Measurements from ENCODE around the gene FAM149A. TPM values are rescaled to one million over a fixed set of nuclear protein-coding genes. Genes with fewer than 3 reads are reported as not detected.

The FAM149A gene
- total RNA-seq, 1 experiment from 2014 or later, result 1.9 TPM

DNA sequence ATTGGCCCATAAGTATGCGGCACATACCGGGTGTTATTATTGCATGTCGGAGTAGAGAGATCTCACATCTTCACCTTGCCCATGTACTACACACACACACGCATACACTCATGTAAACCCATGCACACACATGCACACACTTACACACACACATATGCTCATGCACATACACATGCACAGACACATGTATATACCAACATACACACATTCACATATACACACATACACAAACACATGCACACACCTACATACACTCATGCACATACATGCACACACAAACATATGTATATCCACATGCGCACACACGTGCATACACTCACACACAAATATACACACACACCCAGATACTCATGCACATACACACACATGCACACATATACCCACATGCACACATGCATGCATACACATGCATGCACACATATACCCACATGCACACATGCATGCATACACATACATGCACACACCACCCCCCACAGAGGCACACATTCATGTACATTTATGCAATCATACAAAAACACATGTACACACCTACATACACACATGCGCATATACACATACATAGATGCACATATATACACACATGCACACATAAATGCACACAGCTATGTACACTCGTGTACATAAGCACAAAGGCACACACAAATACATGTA, 98.1 kb downstream of the FAM149A start:
- no peaks in the 10 kb centered on the region for H3K9me2 ChIP-seq (replicated peaks; ENCODE audit: insufficient read depth, low read length)
- H3K27ac ChIP-seq (ENCODE audit: low read length), result peak overlapping the region; percentile 91
- H3K27me3 ChIP-seq (ENCODE audit: low read length), result no peaks in the 10 kb centered on the region
- no peaks in the 10 kb centered on the region for H3K9me3 ChIP-seq (ENCODE audit: low read length)
- no peak overlapping the region for H2AFZ ChIP-seq (ENCODE audit: low read length)
- H3K79me2 ChIP-seq (ENCODE audit: low read length), result 0 out of 2 replicates have a peak, but pooled peaks cover 4% of the 10 kb centered on the region
- no peak overlapping the region; the same call in 1 of the 2 replicates for H3K9ac ChIP-seq (ENCODE audit: low read length)
- peak overlapping the region; percentile 89 for H3K4me2 ChIP-seq (ENCODE audit: low read depth, low read length, poor library complexity, severe bottlenecking)
- H3K4me3 ChIP-seq (ENCODE audit: low read length), result no peak overlapping the region; the same call in 1 of the 2 replicates
- DNase-seq, result no peak
- peaks cover 42% of the 10 kb centered on the region for H3K4me1 ChIP-seq (ENCODE audit: low read length)
- H3K36me3 ChIP-seq (ENCODE audit: insufficient read depth, low read length), result peaks cover 5% of the 10 kb centered on the region
- H4K20me1 ChIP-seq (ENCODE audit: insufficient read depth, low read depth, low read length), result no peaks in the 10 kb centered on the region

DNA sequence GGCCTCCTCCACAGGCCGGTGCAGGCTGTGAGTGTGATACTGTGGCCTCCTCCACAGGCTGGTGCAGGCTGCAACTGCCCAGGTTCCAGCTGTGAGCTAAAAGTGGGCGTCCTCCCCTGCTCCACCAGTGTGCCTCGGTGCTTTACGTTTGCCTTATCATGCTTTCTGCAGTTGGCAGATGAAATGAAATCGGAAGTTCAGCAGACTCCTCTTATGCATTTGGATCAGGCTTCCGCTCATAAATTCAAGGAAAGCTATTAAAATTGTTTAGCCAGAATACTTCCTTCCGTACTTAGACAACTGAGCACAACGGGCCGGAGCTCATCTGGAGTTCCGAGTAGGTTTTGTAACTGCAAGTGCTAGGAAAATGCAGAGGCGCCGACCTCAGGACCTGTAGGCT, 98.9 kb downstream of the FAM149A start:
- Histone ChIP-seq H3K4me2 (ENCODE audit: low read depth, low read length, poor library complexity, severe bottlenecking) (peak overlapping the region; percentile 89), H3K9ac (ENCODE audit: low read length) (peak overlapping the region; percentile 61), H3K9me2 (replicated peaks; ENCODE audit: insufficient read depth, low read length) (no peaks in the 10 kb centered on the region)

DNA sequence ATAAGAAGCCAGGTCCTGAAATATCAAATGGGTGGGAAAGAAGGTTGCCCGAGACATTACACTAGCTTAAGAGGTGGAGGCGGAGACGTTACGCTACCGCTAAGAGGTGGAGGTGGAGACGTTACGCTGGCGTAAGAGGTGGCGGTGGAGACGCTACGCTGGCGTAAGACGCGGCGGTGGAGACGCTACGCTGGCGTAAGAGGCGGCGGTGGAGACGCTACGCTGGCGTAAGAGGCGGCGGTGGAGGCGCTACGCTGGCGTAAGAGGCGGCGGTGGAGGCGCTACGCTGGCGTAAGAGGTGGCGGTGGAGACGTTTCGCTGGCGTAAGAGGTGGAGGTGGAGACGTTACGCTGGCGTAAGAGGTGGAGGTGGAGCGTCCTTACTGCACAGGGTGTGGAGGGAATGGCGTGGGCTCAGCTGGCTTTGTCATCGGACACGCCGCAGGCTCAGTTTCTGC, 99.6 kb downstream of the FAM149A start:
- H3K9me3 ChIP-seq (ENCODE audit: low read length), result no peaks in the 10 kb centered on the region
- H3K4me2 ChIP-seq (ENCODE audit: low read depth, low read length, poor library complexity, severe bottlenecking), result peak overlapping the region; percentile 89
- H3K27ac ChIP-seq (ENCODE audit: low read length), result peak overlapping the region; percentile 91
- H3K9me2 ChIP-seq (replicated peaks; ENCODE audit: insufficient read depth, low read length), result no peaks in the 10 kb centered on the region
- 0 out of 2 replicates have a peak overlapping the region, but pooled peaks have one; percentile 21 for H2AFZ ChIP-seq (ENCODE audit: low read length)
- H3K9ac ChIP-seq (ENCODE audit: low read length), result peak overlapping the region; percentile 76
- H3K4me3 ChIP-seq (ENCODE audit: low read length), result peak overlapping the region; percentile 71
- H3K36me3 ChIP-seq (ENCODE audit: insufficient read depth, low read length), result peaks cover 13% of the 10 kb centered on the region
- peak; percentile 90 for DNase-seq
- H3K4me1 ChIP-seq (ENCODE audit: low read length), result peaks cover 42% of the 10 kb centered on the region
- no peaks in the 10 kb centered on the region for H4K20me1 ChIP-seq (ENCODE audit: insufficient read depth, low read depth, low read length)
- 0 out of 2 replicates have a peak, but pooled peaks cover 4% of the 10 kb centered on the region for H3K79me2 ChIP-seq (ENCODE audit: low read length)
- no peaks in the 10 kb centered on the region for H3K27me3 ChIP-seq (ENCODE audit: low read length)

More for the DNA sequence above, 98.9 kb downstream of the FAM149A start:
- no peak overlapping the region for H2AFZ ChIP-seq (ENCODE audit: low read length)
- peaks cover 42% of the 10 kb centered on the region for H3K4me1 ChIP-seq (ENCODE audit: low read length)
- no peaks in the 10 kb centered on the region for H4K20me1 ChIP-seq (ENCODE audit: insufficient read depth, low read depth, low read length)
- H3K27me3 ChIP-seq (ENCODE audit: low read length), result no peaks in the 10 kb centered on the region
- H3K36me3 ChIP-seq (ENCODE audit: insufficient read depth, low read length), result peaks cover 7% of the 10 kb centered on the region
- DNase-seq, result peak; percentile 53
- H3K27ac ChIP-seq (ENCODE audit: low read length), result peak overlapping the region; percentile 91
- H3K79me2 ChIP-seq (ENCODE audit: low read length), result 0 out of 2 replicates have a peak, but pooled peaks cover 4% of the 10 kb centered on the region
- H3K4me3 ChIP-seq (ENCODE audit: low read length), result peak overlapping the region; percentile 71
- no peaks in the 10 kb centered on the region for H3K9me3 ChIP-seq (ENCODE audit: low read length)

DNA sequence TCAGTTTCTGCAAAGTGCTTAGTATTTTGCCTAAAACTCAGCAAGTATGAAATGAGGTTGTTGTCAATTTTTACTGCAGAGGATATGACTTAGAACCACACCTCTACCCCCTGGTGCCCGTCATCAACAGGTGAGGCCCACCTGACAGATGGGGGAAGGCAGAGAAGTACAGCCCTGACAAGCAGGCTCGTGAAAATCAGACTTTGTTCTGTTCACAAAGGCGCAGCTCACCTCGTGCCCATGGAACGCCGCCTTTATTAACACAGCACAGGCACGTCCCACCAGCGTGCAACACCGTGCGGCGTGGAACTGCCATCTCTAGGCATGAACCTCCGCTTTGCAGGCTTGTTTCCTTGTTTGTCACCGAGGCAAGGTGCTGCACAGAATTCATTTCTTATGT, 100.2 kb downstream of the FAM149A start:
- H3K27ac ChIP-seq (ENCODE audit: low read length), result peak overlapping the region; percentile 74
- H3K9ac ChIP-seq (ENCODE audit: low read length), result peak overlapping the region; percentile 76
- peak overlapping the region; percentile 89 for H3K4me2 ChIP-seq (ENCODE audit: low read depth, low read length, poor library complexity, severe bottlenecking)

DNA sequence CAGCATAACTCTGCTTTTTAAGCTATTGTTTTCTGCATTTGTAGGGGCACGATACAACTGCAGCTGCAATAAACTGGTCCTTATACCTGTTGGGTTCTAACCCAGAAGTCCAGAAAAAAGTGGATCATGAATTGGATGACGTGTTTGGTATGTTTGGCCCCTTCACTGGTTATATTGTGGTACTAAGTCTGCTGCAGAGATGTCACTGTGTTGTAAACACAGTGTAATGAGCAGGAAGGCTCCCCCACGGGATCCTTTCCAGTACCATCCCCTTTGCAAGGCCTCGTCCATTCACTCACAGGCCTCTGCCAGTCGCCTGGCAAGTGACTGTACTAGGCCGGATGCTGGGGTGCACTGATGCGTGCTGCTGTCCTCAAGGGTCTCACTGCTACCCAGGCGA, 100.7 kb downstream of the FAM149A start:
- H3K9ac ChIP-seq (ENCODE audit: low read length), result peak overlapping the region; percentile 76
- no peaks in the 10 kb centered on the region for H4K20me1 ChIP-seq (ENCODE audit: insufficient read depth, low read depth, low read length)
- peaks cover 22% of the 10 kb centered on the region for H3K36me3 ChIP-seq (ENCODE audit: insufficient read depth, low read length)
- no peaks in the 10 kb centered on the region for H3K27me3 ChIP-seq (ENCODE audit: low read length)
- no peaks in the 10 kb centered on the region for H3K9me3 ChIP-seq (ENCODE audit: low read length)
- DNase-seq, result no peak
- H3K79me2 ChIP-seq (ENCODE audit: low read length), result 0 out of 2 replicates have a peak, but pooled peaks cover 4% of the 10 kb centered on the region
- 0 out of 2 replicates have a peak overlapping the region, but pooled peaks have one; percentile 74 for H3K27ac ChIP-seq (ENCODE audit: low read length)
- H3K9me2 ChIP-seq (replicated peaks; ENCODE audit: insufficient read depth, low read length), result no peaks in the 10 kb centered on the region
- peak overlapping the region; percentile 71; the same call in 1 of the 2 replicates for H3K4me3 ChIP-seq (ENCODE audit: low read length)
- no peak overlapping the region for H2AFZ ChIP-seq (ENCODE audit: low read length)
- H3K4me2 ChIP-seq (ENCODE audit: low read depth, low read length, poor library complexity, severe bottlenecking), result peak overlapping the region; percentile 89
- peaks cover 41% of the 10 kb centered on the region for H3K4me1 ChIP-seq (ENCODE audit: low read length)

More for the DNA sequence above, 100.2 kb downstream of the FAM149A start:
- DNase-seq, result no peak
- H3K27me3 ChIP-seq (ENCODE audit: low read length), result no peaks in the 10 kb centered on the region
- peaks cover 42% of the 10 kb centered on the region for H3K4me1 ChIP-seq (ENCODE audit: low read length)
- H3K36me3 ChIP-seq (ENCODE audit: insufficient read depth, low read length), result peaks cover 17% of the 10 kb centered on the region
- H2AFZ ChIP-seq (ENCODE audit: low read length), result 0 out of 2 replicates have a peak overlapping the region, but pooled peaks have one; percentile 21
- H4K20me1 ChIP-seq (ENCODE audit: insufficient read depth, low read depth, low read length), result no peaks in the 10 kb centered on the region
- no peaks in the 10 kb centered on the region for H3K9me2 ChIP-seq (replicated peaks; ENCODE audit: insufficient read depth, low read length)
- 0 out of 2 replicates have a peak, but pooled peaks cover 4% of the 10 kb centered on the region for H3K79me2 ChIP-seq (ENCODE audit: low read length)
- H3K9me3 ChIP-seq (ENCODE audit: low read length), result no peaks in the 10 kb centered on the region
- peak overlapping the region; percentile 71 for H3K4me3 ChIP-seq (ENCODE audit: low read length)

DNA sequence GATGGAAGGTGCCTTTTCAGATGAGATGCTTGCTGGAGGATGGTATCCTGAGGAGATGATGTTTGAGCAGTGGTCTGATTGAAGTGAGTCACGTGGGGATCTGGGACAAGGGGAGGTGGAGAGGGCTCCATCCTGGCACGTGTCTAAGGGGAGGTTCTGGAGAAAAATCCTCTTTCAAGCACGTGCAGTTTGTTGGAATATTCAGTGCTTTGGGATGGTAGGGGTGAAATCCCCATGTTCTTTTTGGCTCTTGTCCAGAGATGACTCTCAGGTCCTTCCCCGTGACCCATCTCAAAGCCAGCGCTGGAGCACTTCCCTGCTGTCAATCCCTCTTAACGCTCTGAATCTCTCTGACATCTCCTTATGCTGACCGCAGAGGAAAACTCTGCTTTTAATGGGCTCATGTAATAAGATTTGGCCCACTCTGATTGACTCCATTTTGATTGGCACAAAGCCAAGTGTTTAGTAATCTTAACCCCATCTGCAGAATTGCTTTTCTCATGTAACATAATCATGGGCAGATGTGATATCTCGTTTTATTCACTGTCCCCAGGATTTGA, 112.0 kb downstream of the FAM149A start:
- H3K4me3 ChIP-seq (ENCODE audit: low read length), result no peak overlapping the region
- H3K36me3 ChIP-seq (ENCODE audit: insufficient read depth, low read length), result peaks cover 3% of the 10 kb centered on the region; the same call in 1 of the 2 replicates
- no peak overlapping the region for H3K4me2 ChIP-seq (ENCODE audit: low read depth, low read length, poor library complexity, severe bottlenecking)
- no peaks in the 10 kb centered on the region for H3K27me3 ChIP-seq (ENCODE audit: low read length)
- H3K9me3 ChIP-seq (ENCODE audit: low read length), result no peaks in the 10 kb centered on the region
- H3K9ac ChIP-seq (ENCODE audit: low read length), result no peak overlapping the region
- H3K4me1 ChIP-seq (ENCODE audit: low read length), result no peaks in the 10 kb centered on the region
- no peak overlapping the region for H3K27ac ChIP-seq (ENCODE audit: low read length)
- no peaks in the 10 kb centered on the region for H3K79me2 ChIP-seq (ENCODE audit: low read length)
- no peak for DNase-seq
- H2AFZ ChIP-seq (ENCODE audit: low read length), result no peak overlapping the region
- no peaks in the 10 kb centered on the region for H3K9me2 ChIP-seq (replicated peaks; ENCODE audit: insufficient read depth, low read length)
- no peaks in the 10 kb centered on the region for H4K20me1 ChIP-seq (ENCODE audit: insufficient read depth, low read depth, low read length)

DNA sequence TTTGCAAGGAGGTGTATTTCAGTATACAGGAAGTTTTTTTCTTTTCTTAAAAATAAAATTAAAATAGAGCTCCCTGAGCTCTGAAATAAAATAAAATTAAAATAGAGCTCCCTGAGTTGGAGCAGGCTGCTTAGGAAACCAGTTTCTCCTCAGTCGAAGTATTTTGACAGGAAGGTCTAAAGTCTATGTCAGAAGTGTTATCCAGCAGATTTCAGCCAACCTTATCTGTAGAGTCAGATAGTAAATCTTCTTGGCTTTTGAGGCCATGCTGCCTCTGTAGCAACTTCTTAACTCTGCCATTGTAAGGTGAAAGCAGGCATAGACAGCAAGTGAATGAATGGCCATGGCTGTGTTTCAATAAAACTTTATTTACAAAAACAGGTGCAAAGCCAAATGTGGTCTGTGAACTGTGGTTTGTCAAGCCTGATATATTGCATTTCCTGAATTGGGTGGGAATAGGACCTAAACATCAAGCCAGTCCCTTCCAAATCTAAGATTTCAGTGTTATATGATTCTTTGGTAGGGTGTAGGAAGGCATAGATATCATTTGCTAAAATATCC, 113.3 kb downstream of the FAM149A start:
- Histone ChIP-seq H3K4me3 (ENCODE audit: low read length) (no peak overlapping the region), H3K36me3 (ENCODE audit: insufficient read depth, low read length) (no peaks in the 10 kb centered on the region), H3K27me3 (ENCODE audit: low read length) (no peaks in the 10 kb centered on the region), H3K9ac (ENCODE audit: low read length) (no peak overlapping the region), H3K4me2 (ENCODE audit: low read depth, low read length, poor library complexity, severe bottlenecking) (no peak overlapping the region), H4K20me1 (ENCODE audit: insufficient read depth, low read depth, low read length) (no peaks in the 10 kb centered on the region), H3K27ac (ENCODE audit: low read length) (no peak overlapping the region), H2AFZ (ENCODE audit: low read length) (no peak overlapping the region), H3K4me1 (ENCODE audit: low read length) (no peaks in the 10 kb centered on the region), H3K9me2 (replicated peaks; ENCODE audit: insufficient read depth, low read length) (no peaks in the 10 kb centered on the region), H3K9me3 (ENCODE audit: low read length) (no peaks in the 10 kb centered on the region), H3K79me2 (ENCODE audit: low read length) (no peaks in the 10 kb centered on the region)
- DNase-seq, result no peak

DNA sequence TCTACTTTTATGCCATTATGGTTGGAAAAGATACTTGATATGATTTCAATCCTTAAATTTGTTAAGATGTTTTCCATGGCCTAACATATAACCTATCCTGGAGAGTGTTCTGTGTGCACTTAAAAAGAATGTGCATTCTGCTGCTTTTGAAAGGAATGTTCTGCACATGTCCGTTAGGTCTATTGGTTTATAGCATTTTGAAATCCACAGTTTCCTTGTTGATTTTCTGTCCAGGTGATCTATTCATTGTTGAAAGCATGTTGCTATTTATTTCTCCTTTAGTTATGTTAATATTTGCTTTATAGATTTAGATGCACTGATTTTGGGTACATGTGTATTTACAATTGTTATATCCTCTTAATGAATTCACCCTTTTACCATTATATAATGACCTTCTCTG, 117.1 kb downstream of the FAM149A start:
- no peak for DNase-seq

More for the DNA sequence above, 117.1 kb downstream of the FAM149A start:
- no peaks in the 10 kb centered on the region for H3K79me2 ChIP-seq (ENCODE audit: low read length)
- no peak overlapping the region for H3K4me3 ChIP-seq (ENCODE audit: low read length)
- H3K4me2 ChIP-seq (ENCODE audit: low read depth, low read length, poor library complexity, severe bottlenecking), result no peak overlapping the region
- H3K27me3 ChIP-seq (ENCODE audit: low read length), result no peaks in the 10 kb centered on the region
- H3K36me3 ChIP-seq (ENCODE audit: insufficient read depth, low read length), result peaks cover 4% of the 10 kb centered on the region
- H4K20me1 ChIP-seq (ENCODE audit: insufficient read depth, low read depth, low read length), result no peaks in the 10 kb centered on the region
- H3K4me1 ChIP-seq (ENCODE audit: low read length), result no peaks in the 10 kb centered on the region
- H3K27ac ChIP-seq (ENCODE audit: low read length), result no peak overlapping the region
- H2AFZ ChIP-seq (ENCODE audit: low read length), result no peak overlapping the region
- H3K9me3 ChIP-seq (ENCODE audit: low read length), result 0 out of 2 replicates have a peak, but pooled peaks cover 3% of the 10 kb centered on the region
- no peaks in the 10 kb centered on the region for H3K9me2 ChIP-seq (replicated peaks; ENCODE audit: insufficient read depth, low read length)
- no peak overlapping the region for H3K9ac ChIP-seq (ENCODE audit: low read length)
